GM21360 (cell line): ENCODE results near the gene CUX1.
"Not testable (repeated sequence)": the region's sequence is repeated elsewhere in the genome, so short reads cannot be mapped to it uniquely, and the experiment has no call there.

ENCODE experiments used
- ATAC-seq: cut with Tn5 transposase; IDR thresholded peaks from one replicate; pipeline ENCODE4 v1.9.1; 2021; ENCODE audit warnings: mild to moderate bottlenecking, moderate library complexity; ENCODE audit not compliant: unreplicated experiment

The CUX1 gene

GRCh38 chr7:102223184-102223583 lies 405.8 kb downstream of the CUX1 start:
- ATAC-seq: no peak

GRCh38 chr7:102225025-102225424 lies 407.6 kb downstream of the CUX1 start:
- ATAC-seq: no peak

- no peak for ATAC-seq
Measured at GRCh38 chr7:102227371-102227770, 409.9 kb downstream of the CUX1 start.

- ATAC-seq: no peak
Measured at GRCh38 chr7:102228935-102229334, 411.5 kb downstream of the CUX1 start.

GRCh38 chr7:102230162-102230561 lies 412.7 kb downstream of the CUX1 start:
- not testable (repeated sequence) for ATAC-seq

- ATAC-seq: no peak
Measured at GRCh38 chr7:102230593-102230992, 413.2 kb downstream of the CUX1 start.

- ATAC-seq: no peak
Measured at GRCh38 chr7:102232611-102233286, 415.3 kb downstream of the CUX1 start.

GRCh38 chr7:102234131-102234530 lies 416.7 kb downstream of the CUX1 start:
- no peak for ATAC-seq

- ATAC-seq: no peak
Measured at GRCh38 chr7:102234801-102235550, 417.6 kb downstream of the CUX1 start.

GRCh38 chr7:102236102-102236501 lies 418.7 kb downstream of the CUX1 start:
- ATAC-seq: no peak

- ATAC-seq: no peak
Measured at GRCh38 chr7:102236592-102237287, 419.3 kb downstream of the CUX1 start.

- no peak for ATAC-seq
Measured at GRCh38 chr7:102239206-102239820, 421.9 kb downstream of the CUX1 start.

- ATAC-seq: no peak
Measured at GRCh38 chr7:102241431-102241830, 424.0 kb downstream of the CUX1 start.

- no peak for ATAC-seq
Measured at GRCh38 chr7:102244601-102245000, 427.2 kb downstream of the CUX1 start.

GRCh38 chr7:102248081-102248455 lies 430.6 kb downstream of the CUX1 start:
- ATAC-seq: no peak

GRCh38 chr7:102248456-102249395 lies 431.3 kb downstream of the CUX1 start:
- no peak for ATAC-seq

GRCh38 chr7:102251531-102252365 lies 434.3 kb downstream of the CUX1 start:
- ATAC-seq: no peak

- ATAC-seq: no peak
Measured at GRCh38 chr7:102252366-102252982, 435.0 kb downstream of the CUX1 start.
